Stimulated activated CD8-positive, alpha-beta memory T cell treated with anti-CD3 and anti-CD28 coated beads, Interleukin-15, amount 100 ng/mL, for 4 hours (primary cell): Measurements from ENCODE around the gene MICAL3.
"Not testable (repeated sequence)": the region's sequence is repeated elsewhere in the genome, so short reads cannot be mapped to it uniquely, and the experiment has no call there.

ENCODE experiments used
- DNase-seq, 2 donors: peaks; one replicate each; pipeline ENCODE4 v3.0.0-alpha.2; 2020; ENCODE audit warnings: low read depth in 2 of 2

MICAL3 gene

DNA sequence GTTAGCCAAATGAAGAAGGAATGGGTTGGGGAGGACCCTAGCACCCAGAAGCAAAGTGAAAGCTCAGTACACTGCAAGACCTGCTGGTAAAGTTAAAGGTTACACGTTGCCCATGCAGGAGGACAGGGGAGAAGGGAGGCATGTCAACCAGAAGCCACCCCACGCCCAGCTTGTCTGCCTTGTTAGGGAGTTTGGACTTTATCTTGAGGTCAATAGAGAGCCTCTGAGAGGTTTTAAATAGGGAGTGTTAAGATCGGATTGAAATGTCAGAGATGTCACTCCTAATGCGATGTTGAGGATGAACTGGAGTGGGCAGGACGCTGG lies 34.7 kb upstream of the MICAL3 start:
- DNase-seq: no peak

- no peak for DNase-seq
These were observed 34.2 kb upstream of the MICAL3 start for GRCh38 chr22:18058371-18059093.

DNA sequence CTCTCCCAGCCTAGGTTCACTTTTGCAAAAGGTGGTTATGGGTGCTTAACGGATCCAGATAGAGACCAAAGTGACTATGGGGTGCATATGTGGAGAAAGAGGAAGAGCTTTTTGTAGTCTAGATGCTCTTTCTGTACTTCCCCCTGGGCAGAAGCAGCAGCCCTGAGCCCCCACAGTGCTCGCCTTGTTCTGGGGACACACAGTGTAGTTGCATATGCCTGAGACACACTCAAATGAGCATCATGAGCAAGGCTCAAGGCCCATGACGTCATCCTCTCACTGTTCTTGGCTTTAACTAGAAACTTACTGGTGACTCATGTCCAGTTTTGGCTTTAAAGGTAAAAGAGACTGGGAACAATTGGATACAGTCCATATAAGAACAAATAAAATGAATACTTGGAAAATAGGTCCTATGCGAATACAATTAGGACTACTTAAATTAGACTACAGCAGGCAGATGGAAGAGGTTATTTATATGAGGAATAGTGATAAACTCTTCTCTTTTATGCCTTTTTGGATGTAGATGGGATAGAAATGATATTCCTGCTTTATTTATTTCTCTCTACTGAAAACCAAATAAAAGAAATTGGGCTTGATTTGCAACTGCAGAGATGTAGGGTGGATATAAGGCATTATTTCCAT lies 33.3 kb upstream of the MICAL3 start:
- no peak for DNase-seq

DNA sequence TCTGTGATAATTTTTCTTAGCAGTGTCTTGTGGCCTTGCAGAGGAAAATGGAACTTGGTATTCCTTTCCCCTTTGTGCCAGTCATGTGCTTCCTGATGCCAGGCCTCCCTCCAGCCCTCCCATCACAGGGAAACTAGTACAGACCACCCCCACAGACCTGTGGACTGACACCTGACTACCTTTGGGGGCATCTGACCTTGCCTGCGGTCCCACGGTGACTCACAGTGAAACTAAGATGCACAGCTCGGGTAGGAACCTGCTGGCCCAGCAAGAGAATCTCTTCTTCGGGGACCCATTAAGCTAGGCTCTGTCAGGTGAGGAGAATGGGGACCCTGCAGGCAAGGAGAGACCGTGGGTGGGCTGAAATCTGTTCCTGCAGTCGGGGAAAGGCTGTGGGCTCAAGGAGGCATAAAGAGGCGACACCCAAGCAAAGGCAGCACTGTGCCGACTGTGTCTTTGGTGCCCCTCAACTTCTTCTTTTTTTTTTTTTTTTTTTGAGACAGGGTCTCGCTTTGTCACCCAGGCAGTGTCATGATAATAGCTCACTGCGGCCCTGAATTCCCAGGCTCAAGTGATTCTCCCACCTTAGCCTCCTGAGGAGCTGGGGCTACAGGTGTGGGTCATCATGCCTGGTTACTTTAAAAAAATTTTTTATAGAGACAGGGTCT lies 32.6 kb upstream of the MICAL3 start:
- DNase-seq: no peak

DNA sequence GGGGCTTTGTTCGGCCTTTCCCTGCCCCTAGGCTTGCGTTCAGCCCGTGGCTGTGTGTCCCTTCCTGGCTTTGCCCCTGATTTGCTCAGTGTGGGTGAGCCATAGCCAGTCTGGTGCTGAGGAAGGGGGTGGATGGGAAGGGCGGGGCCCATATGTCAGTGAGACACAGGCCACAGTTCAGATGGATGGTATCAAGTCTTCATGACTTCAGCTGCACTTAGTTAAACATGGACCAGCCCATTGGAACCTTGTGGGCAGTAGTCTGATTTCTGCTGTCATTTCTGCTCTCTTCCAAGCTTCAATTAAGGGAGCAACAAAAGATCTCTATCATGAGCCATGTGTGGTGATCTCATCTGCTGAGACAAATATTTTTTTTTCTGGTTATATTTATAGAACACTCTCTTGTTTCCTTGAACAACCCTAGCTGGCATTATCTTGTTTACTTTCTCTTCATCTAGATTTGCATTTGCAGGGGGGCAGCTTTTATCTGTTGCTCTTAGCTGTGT lies 31.9 kb upstream of the MICAL3 start:
- no peak for DNase-seq

DNA sequence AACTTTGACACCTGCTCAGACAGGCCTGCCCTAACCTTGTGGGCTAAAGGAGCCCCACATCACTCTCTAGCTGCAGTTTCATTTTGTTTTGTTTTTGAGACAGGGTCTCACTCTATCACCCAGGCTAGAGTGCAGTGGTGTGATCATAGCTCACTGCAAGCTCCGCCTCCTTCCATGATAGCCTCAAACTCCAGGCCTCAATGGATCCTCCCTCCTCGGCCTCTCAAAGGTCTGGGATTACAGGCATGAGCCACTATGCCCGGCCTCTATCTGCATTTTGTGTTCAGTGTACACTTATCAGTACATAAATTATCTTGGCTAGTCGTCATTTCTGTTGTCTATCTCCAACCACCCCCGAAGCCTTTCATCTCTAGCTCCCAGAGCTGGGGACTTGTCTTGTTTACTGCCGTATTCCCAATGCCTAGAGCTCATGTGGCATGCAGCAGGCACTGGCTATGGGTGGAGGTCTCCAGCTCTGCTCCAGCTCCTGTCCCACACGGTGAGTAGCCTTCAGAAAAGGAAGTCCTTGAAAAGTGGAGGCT lies 31.3 kb upstream of the MICAL3 start:
- no peak for DNase-seq

- DNase-seq: not testable (repeated sequence)
These were observed 29.0 kb upstream of the MICAL3 start for GRCh38 chr22:18053216-18053946.

GRCh38 chr22:18051113-18051512 lies 26.8 kb upstream of the MICAL3 start:
- not testable (repeated sequence) for DNase-seq

- DNase-seq: no peak
These were observed 25.7 kb upstream of the MICAL3 start for GRCh38 chr22:18050065-18050464.

- DNase-seq: no peak
These were observed 24.1 kb upstream of the MICAL3 start for GRCh38 chr22:18048441-18048898.

DNA sequence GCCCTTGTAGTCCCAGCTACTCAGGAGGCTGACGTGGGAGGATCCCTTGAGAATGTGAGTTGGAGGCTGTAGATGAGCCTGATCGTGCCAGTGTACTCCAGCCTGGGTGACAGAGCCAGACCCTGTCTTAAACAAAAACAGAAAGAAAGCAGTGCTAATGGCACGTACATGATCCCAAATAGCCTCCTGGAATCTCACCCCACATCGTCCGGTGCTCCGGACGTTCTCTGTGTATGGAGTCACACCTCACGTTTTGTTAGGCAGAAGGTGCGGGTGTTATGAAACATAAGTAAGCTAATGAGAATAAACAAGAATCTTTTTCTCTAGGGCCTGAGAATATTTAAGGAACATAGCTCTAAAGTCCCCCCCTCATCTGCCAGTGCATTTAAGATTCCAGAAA lies 23.7 kb upstream of the MICAL3 start:
- DNase-seq: no peak

DNA sequence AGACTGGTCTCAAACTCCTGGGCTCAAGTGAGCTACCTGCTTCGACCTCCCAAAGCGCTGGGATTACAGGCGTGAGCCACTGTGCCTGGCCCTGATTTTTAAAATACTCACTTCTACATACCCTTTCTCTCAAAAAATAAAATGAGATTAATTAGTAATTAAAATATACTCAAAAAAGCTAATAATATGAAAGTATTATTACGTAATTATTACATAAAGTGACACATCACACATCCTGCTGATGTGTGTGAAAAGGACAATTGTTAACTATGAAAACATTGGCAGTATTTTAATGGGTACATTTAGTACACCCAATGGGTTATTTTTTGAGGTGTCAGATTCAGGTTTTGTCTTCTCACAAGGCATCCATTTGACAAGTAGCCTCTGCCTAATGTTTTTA lies 21.4 kb upstream of the MICAL3 start:
- DNase-seq: no peak

- no peak for DNase-seq
These were observed 20.3 kb upstream of the MICAL3 start for GRCh38 chr22:18044548-18045271.

- DNase-seq: no peak
These were observed 18.3 kb upstream of the MICAL3 start for GRCh38 chr22:18042685-18043084.

DNA sequence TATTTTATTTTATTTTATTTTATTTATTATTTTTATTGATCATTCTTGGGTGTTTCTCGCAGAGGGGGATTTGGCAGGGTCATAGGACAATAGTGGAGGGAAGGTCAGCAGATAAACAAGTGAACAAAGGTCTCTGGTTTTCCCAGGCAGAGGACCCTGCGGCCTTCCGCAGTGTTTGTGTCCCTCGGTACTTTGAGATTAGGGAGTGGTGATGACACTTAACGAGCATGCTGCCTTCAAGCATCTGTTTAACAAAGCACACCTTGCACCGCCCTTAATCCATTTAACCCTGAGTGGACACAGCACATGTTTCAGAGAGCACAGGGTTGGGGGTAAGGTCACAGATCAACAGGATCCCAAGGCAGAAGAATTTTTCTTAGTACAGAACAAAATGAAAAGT lies 16.5 kb upstream of the MICAL3 start:
- DNase-seq: not testable (repeated sequence)

DNA sequence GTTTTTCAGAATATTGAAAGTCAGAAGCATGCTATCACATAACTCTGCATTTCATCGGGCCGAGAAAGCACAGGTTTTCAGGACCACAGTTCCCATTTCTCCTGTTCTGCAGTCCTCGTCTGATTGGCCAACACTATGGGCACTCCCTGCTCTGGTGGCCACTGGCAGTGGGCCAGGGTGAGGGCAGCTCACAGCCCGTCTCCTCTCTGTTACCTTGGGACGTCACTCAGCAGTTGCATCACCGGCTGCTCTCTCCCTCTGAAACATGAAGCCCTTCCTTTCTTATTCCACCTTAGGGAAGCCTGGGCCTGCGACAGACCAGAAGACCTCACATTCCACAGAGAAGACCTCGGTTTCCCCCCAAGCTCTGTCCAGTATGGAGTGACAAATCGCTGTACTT lies 11.4 kb upstream of the MICAL3 start:
- no peak for DNase-seq

DNA sequence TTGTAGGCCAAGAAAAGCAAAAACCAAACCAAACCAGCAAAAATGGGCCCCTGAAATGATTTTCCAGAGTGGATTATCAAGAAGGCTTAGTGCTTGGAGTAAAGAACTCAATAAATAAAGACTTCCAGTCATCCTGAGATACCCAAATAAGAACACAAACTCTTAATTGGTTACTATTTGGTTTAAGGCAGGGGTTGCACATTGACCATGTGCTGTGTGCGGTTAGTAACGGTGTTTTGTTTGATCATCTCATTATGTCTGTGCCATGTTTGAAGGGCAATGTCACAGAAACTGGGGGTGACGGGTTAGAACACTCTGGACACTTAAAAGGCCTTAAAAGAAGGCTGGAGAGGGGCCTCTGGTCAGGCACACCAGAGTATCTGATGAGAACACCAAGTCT lies 9.7 kb upstream of the MICAL3 start:
- no peak for DNase-seq

GRCh38 chr22:18033204-18033998 lies 9.0 kb upstream of the MICAL3 start:
- DNase-seq: no peak

GRCh38 chr22:18032455-18033101 lies 8.2 kb upstream of the MICAL3 start:
- DNase-seq: no peak
